Measurements from ENCODE around the gene AFP. TPM values are rescaled to one million over a fixed set of nuclear protein-coding genes. Genes with fewer than 3 reads are reported as not detected.

AFP gene
- total RNA-seq, 1 experiment from 2014 or later = not detected

DNA sequence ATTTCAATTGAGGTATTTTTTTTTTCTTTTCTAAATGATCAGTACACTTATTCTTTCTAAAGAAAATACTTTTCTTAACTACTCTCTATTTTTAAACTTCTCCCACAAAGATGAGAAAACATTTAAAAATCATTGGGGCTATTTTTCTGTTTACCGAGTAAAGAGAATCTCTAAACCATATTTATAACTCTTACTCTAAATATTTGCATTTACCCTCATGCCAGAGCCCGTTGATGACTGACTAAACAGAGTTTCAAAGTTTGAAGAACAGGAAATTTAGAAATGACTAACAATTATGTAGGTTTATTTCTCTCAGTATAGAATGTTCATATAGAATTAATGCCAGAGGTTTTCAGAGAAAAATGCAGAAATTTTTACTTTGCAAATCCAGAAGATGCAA is 34.6 kb upstream of the AFP start:
- Histone ChIP-seq H3K9me2 (replicated peaks; ENCODE audit: insufficient read depth, low read length) (no peaks in the 10 kb centered on the region), H3K36me3 (ENCODE audit: insufficient read depth, low read length) (no peaks in the 10 kb centered on the region), H3K9me3 (ENCODE audit: low read length) (no peaks in the 10 kb centered on the region), H3K27ac (ENCODE audit: low read length) (no peak overlapping the region), H4K20me1 (ENCODE audit: insufficient read depth, low read depth, low read length) (no peaks in the 10 kb centered on the region), H3K4me1 (ENCODE audit: low read length) (no peaks in the 10 kb centered on the region), H2AFZ (ENCODE audit: low read length) (no peak overlapping the region), H3K4me3 (ENCODE audit: low read length) (no peak overlapping the region), H3K4me2 (ENCODE audit: low read depth, low read length, poor library complexity, severe bottlenecking) (no peak overlapping the region), H3K9ac (ENCODE audit: low read length) (no peak overlapping the region), H3K79me2 (ENCODE audit: low read length) (no peaks in the 10 kb centered on the region), H3K27me3 (ENCODE audit: low read length) (no peaks in the 10 kb centered on the region)
- no peak for DNase-seq

DNA sequence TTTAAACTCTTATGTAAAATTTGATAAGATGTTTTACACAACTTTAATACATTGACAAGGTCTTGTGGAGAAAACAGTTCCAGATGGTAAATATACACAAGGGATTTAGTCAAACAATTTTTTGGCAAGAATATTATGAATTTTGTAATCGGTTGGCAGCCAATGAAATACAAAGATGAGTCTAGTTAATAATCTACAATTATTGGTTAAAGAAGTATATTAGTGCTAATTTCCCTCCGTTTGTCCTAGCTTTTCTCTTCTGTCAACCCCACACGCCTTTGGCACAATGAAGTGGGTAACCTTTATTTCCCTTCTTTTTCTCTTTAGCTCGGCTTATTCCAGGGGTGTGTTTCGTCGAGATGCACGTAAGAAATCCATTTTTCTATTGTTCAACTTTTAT is 32.0 kb upstream of the AFP start, which contains the start of gene ALB:
Gene ALB (plus strand): TSS at position 246 of the 400 bp plus-strand sequence. CDS start 41 bp downstream, at position 287.
- Histone ChIP-seq H3K36me3 (ENCODE audit: insufficient read depth, low read length) (no peaks in the 10 kb centered on the region), H3K9ac (ENCODE audit: low read length) (no peak within 1 kb of the TSS), H3K9me2 (replicated peaks; ENCODE audit: insufficient read depth, low read length) (no peaks in the 10 kb centered on the region), H3K4me1 (ENCODE audit: low read length) (no peaks in the 10 kb centered on the region), H3K4me3 (ENCODE audit: low read length) (no peak within 1 kb of the TSS), H3K27ac (ENCODE audit: low read length) (no peak within 1 kb of the TSS), H3K27me3 (ENCODE audit: low read length) (peaks cover 3% of the 10 kb centered on the region), H4K20me1 (ENCODE audit: insufficient read depth, low read depth, low read length) (no peaks in the 10 kb centered on the region), H3K4me2 (ENCODE audit: low read depth, low read length, poor library complexity, severe bottlenecking) (no peak within 1 kb of the TSS), H2AFZ (ENCODE audit: low read length) (no peak within 1 kb of the TSS), H3K9me3 (ENCODE audit: low read length) (no peaks in the 10 kb centered on the region), H3K79me2 (ENCODE audit: low read length) (no peaks in the 10 kb centered on the region)
- no peak for DNase-seq

DNA sequence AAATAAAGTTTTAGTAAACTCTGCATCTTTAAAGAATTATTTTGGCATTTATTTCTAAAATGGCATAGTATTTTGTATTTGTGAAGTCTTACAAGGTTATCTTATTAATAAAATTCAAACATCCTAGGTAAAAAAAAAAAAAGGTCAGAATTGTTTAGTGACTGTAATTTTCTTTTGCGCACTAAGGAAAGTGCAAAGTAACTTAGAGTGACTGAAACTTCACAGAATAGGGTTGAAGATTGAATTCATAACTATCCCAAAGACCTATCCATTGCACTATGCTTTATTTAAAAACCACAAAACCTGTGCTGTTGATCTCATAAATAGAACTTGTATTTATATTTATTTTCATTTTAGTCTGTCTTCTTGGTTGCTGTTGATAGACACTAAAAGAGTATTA is 31.6 kb upstream of the AFP start:
- no peak for DNase-seq
- Histone ChIP-seq H3K9ac (ENCODE audit: low read length) (no peak overlapping the region), H3K27ac (ENCODE audit: low read length) (no peak overlapping the region), H3K36me3 (ENCODE audit: insufficient read depth, low read length) (no peaks in the 10 kb centered on the region), H3K4me3 (ENCODE audit: low read length) (no peak overlapping the region), H3K4me2 (ENCODE audit: low read depth, low read length, poor library complexity, severe bottlenecking) (no peak overlapping the region), H3K9me3 (ENCODE audit: low read length) (no peaks in the 10 kb centered on the region), H3K9me2 (replicated peaks; ENCODE audit: insufficient read depth, low read length) (no peaks in the 10 kb centered on the region), H4K20me1 (ENCODE audit: insufficient read depth, low read depth, low read length) (no peaks in the 10 kb centered on the region), H3K4me1 (ENCODE audit: low read length) (no peaks in the 10 kb centered on the region), H2AFZ (ENCODE audit: low read length) (no peak overlapping the region), H3K27me3 (ENCODE audit: low read length) (peaks cover 3% of the 10 kb centered on the region), H3K79me2 (ENCODE audit: low read length) (no peaks in the 10 kb centered on the region)

DNA sequence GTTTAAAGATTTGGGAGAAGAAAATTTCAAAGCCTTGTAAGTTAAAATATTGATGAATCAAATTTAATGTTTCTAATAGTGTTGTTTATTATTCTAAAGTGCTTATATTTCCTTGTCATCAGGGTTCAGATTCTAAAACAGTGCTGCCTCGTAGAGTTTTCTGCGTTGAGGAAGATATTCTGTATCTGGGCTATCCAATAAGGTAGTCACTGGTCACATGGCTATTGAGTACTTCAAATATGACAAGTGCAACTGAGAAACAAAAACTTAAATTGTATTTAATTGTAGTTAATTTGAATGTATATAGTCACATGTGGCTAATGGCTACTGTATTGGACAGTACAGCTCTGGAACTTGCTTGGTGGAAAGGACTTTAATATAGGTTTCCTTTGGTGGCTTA is 30.9 kb upstream of the AFP start:
- DNase-seq = no peak
- H3K27me3 ChIP-seq (ENCODE audit: low read length) = peaks cover 3% of the 10 kb centered on the region
- H3K4me1 ChIP-seq (ENCODE audit: low read length) = no peaks in the 10 kb centered on the region
- H4K20me1 ChIP-seq (ENCODE audit: insufficient read depth, low read depth, low read length) = no peaks in the 10 kb centered on the region
- H3K4me2 ChIP-seq (ENCODE audit: low read depth, low read length, poor library complexity, severe bottlenecking) = no peak overlapping the region
- no peaks in the 10 kb centered on the region for H3K79me2 ChIP-seq (ENCODE audit: low read length)
- no peak overlapping the region for H2AFZ ChIP-seq (ENCODE audit: low read length)
- no peaks in the 10 kb centered on the region for H3K9me3 ChIP-seq (ENCODE audit: low read length)
- no peak overlapping the region for H3K4me3 ChIP-seq (ENCODE audit: low read length)
- no peaks in the 10 kb centered on the region for H3K36me3 ChIP-seq (ENCODE audit: insufficient read depth, low read length)
- H3K9ac ChIP-seq (ENCODE audit: low read length) = no peak overlapping the region
- H3K27ac ChIP-seq (ENCODE audit: low read length) = no peak overlapping the region
- H3K9me2 ChIP-seq (replicated peaks; ENCODE audit: insufficient read depth, low read length) = no peaks in the 10 kb centered on the region

DNA sequence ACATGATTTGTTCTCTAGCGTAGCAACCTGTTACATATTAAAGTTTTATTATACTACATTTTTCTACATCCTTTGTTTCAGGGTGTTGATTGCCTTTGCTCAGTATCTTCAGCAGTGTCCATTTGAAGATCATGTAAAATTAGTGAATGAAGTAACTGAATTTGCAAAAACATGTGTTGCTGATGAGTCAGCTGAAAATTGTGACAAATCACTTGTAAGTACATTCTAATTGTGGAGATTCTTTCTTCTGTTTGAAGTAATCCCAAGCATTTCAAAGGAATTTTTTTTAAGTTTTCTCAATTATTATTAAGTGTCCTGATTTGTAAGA is 29.5 kb upstream of the AFP start:
- H3K4me1 ChIP-seq (ENCODE audit: low read length) = no peaks in the 10 kb centered on the region
- no peak overlapping the region for H3K27ac ChIP-seq (ENCODE audit: low read length)
- no peaks in the 10 kb centered on the region for H3K36me3 ChIP-seq (ENCODE audit: insufficient read depth, low read length)
- no peak overlapping the region for H3K4me3 ChIP-seq (ENCODE audit: low read length)
- no peaks in the 10 kb centered on the region for H3K9me2 ChIP-seq (replicated peaks; ENCODE audit: insufficient read depth, low read length)
- H3K27me3 ChIP-seq (ENCODE audit: low read length) = peaks cover 3% of the 10 kb centered on the region
- no peaks in the 10 kb centered on the region for H3K9me3 ChIP-seq (ENCODE audit: low read length)
- H3K9ac ChIP-seq (ENCODE audit: low read length) = no peak overlapping the region
- H3K79me2 ChIP-seq (ENCODE audit: low read length) = no peaks in the 10 kb centered on the region
- no peaks in the 10 kb centered on the region for H4K20me1 ChIP-seq (ENCODE audit: insufficient read depth, low read depth, low read length)
- H3K4me2 ChIP-seq (ENCODE audit: low read depth, low read length, poor library complexity, severe bottlenecking) = no peak overlapping the region
- H2AFZ ChIP-seq (ENCODE audit: low read length) = no peak overlapping the region
- DNase-seq = no peak

DNA sequence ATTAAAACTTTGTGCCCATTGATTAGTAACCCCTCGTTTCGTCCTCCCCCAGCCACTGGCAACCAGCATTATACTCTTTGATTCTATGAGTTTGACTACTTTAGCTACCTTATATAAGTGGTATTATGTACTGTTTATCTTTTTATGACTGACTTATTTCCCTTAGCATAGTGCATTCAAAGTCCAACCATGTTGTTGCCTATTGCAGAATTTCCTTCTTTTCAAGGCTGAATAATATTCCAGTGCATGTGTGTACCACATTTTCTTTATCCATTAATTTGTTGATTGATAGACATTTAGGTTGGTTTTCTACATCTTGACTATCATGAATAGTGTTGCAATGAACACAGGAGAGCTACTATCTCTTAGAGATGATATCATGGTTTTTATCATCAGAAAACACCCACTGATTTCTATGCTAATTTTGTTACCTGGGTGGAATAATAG is 28.8 kb upstream of the AFP start:
- Histone ChIP-seq H3K79me2 (ENCODE audit: low read length) (no peaks in the 10 kb centered on the region), H3K9ac (ENCODE audit: low read length) (no peak overlapping the region), H3K4me2 (ENCODE audit: low read depth, low read length, poor library complexity, severe bottlenecking) (no peak overlapping the region)

DNA sequence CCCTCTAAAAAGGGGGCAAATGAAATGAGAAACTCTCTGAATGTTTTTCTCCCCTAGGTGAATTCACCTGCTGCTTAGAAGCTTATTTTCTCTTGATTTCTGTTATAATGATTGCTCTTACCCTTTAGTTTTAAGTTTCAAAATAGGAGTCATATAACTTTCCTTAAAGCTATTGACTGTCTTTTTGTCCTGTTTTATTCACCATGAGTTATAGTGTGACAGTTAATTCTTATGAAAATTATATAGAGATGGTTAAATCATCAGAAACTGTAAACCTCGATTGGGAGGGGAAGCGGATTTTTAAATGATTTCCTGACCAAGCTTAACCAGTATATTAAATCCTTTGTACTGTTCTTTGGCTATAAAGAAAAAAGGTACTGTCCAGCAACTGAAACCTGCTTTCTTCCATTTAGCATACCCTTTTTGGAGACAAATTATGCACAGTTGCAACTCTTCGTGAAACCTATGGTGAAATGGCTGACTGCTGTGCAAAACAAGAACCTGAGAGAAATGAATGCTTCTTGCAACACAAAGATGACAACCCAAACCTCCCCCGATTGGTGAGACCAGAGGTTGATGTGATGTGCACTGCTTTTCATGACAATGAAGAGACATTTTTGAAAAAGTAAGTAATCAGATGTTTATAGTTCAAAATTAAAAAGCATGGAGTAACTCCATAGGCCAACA is 27.7 kb upstream of the AFP start:
- Histone ChIP-seq H3K79me2 (ENCODE audit: low read length) (no peaks in the 10 kb centered on the region), H3K4me1 (ENCODE audit: low read length) (no peaks in the 10 kb centered on the region), H3K9me3 (ENCODE audit: low read length) (no peaks in the 10 kb centered on the region), H3K4me2 (ENCODE audit: low read depth, low read length, poor library complexity, severe bottlenecking) (no peak overlapping the region), H3K27ac (ENCODE audit: low read length) (no peak overlapping the region), H3K36me3 (ENCODE audit: insufficient read depth, low read length) (no peaks in the 10 kb centered on the region), H3K27me3 (ENCODE audit: low read length) (peaks cover 3% of the 10 kb centered on the region), H3K4me3 (ENCODE audit: low read length) (no peak overlapping the region), H3K9me2 (replicated peaks; ENCODE audit: insufficient read depth, low read length) (no peaks in the 10 kb centered on the region), H2AFZ (ENCODE audit: low read length) (no peak overlapping the region), H4K20me1 (ENCODE audit: insufficient read depth, low read depth, low read length) (no peaks in the 10 kb centered on the region), H3K9ac (ENCODE audit: low read length) (no peak overlapping the region)
- no peak for DNase-seq

More for the DNA sequence above, 28.8 kb upstream of the AFP start:
- H4K20me1 ChIP-seq (ENCODE audit: insufficient read depth, low read depth, low read length) = no peaks in the 10 kb centered on the region
- H2AFZ ChIP-seq (ENCODE audit: low read length) = no peak overlapping the region
- H3K4me3 ChIP-seq (ENCODE audit: low read length) = no peak overlapping the region
- no peaks in the 10 kb centered on the region for H3K9me2 ChIP-seq (replicated peaks; ENCODE audit: insufficient read depth, low read length)
- no peak for DNase-seq
- no peaks in the 10 kb centered on the region for H3K4me1 ChIP-seq (ENCODE audit: low read length)
- H3K27me3 ChIP-seq (ENCODE audit: low read length) = peaks cover 3% of the 10 kb centered on the region
- H3K9me3 ChIP-seq (ENCODE audit: low read length) = no peaks in the 10 kb centered on the region
- no peaks in the 10 kb centered on the region for H3K36me3 ChIP-seq (ENCODE audit: insufficient read depth, low read length)
- H3K27ac ChIP-seq (ENCODE audit: low read length) = no peak overlapping the region

DNA sequence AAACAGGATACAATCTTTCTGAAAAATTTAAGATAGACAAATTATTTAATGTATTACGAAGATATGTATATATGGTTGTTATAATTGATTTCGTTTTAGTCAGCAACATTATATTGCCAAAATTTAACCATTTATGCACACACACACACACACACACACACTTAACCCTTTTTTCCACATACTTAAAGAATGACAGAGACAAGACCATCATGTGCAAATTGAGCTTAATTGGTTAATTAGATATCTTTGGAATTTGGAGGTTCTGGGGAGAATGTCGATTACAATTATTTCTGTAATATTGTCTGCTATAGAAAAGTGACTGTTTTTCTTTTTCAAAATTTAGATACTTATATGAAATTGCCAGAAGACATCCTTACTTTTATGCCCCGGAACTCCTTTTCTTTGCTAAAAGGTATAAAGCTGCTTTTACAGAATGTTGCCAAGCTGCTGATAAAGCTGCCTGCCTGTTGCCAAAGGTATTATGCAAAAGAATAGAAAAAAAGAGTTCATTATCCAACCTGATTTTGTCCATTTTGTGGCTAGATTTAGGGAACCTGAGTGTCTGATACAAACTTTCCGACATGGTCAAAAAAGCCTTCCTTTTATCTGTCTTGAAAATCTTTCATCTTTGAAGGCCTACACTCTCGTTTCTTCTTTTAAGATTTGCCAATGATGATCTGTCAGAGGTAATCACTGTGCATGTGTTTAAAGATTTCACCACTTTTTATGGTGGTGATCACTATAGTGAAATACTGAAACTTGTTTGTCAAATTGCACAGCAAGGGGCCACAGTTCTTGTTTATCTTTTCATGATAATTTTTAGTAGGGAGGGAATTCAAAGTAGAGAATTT is 26.8 kb upstream of the AFP start:
- no peak overlapping the region for H2AFZ ChIP-seq (ENCODE audit: low read length)
- no peaks in the 10 kb centered on the region for H4K20me1 ChIP-seq (ENCODE audit: insufficient read depth, low read depth, low read length)
- no peaks in the 10 kb centered on the region for H3K4me1 ChIP-seq (ENCODE audit: low read length)
- no peak overlapping the region for H3K9ac ChIP-seq (ENCODE audit: low read length)
- H3K9me3 ChIP-seq (ENCODE audit: low read length) = no peaks in the 10 kb centered on the region
- no peak overlapping the region for H3K4me2 ChIP-seq (ENCODE audit: low read depth, low read length, poor library complexity, severe bottlenecking)
- H3K27ac ChIP-seq (ENCODE audit: low read length) = no peak overlapping the region
- no peaks in the 10 kb centered on the region for H3K36me3 ChIP-seq (ENCODE audit: insufficient read depth, low read length)
- no peak overlapping the region for H3K4me3 ChIP-seq (ENCODE audit: low read length)
- no peak for DNase-seq
- H3K9me2 ChIP-seq (replicated peaks; ENCODE audit: insufficient read depth, low read length) = no peaks in the 10 kb centered on the region
- H3K79me2 ChIP-seq (ENCODE audit: low read length) = no peaks in the 10 kb centered on the region
- peaks cover 3% of the 10 kb centered on the region for H3K27me3 ChIP-seq (ENCODE audit: low read length)

Measured in Karpas-422 (cell line).